K562 (cell line): ENCODE results near the gene GAMT. TPM values are rescaled to one million over a fixed set of nuclear protein-coding genes. Genes with fewer than 3 reads are reported as not detected.

Experiments used
- ATAC-seq: fragments of 200-7000 bp; cut with Tn5 transposase; 3 replicates; pipeline ENCODE4 v1.9.1; 2020; ENCODE audit warnings: moderate library complexity
- BruUV-seq: library from RNA; stranded (reverse); fragments of 400-500 nt; replicated peaks from 2 replicates; lab custom pipeline; 2021; lab: Mats Ljungman, UMichigan
- CTCF ChIA-PET: fragments of 300-600 bp; formaldehyde crosslinking; extraction: SDS; loops from one replicate; lab custom pipeline; 2021; ENCODE audit warnings: low intra/inter-chr PET ratio; lab: Yijun Ruan, JAX
- POLR2A ChIA-PET: fragments of 300-600, 350-650 bp; sonication (Branson Sonifier 250); formaldehyde crosslinking; extraction: SDS; loops from one replicate; lab custom pipeline; 2021; ENCODE audit warnings: antibody characterized with exemption, inconsistent platforms; lab: Yijun Ruan, JAX
- DNase-seq, 4 experiments: peaks; one replicate each; pipeline versions ENCODE4 v3.0.0 to v3.0.0-alpha.2; 2011 to 2018; ENCODE audit warnings: low spot score in 3 of 4, mixed read lengths in 3 of 4; ENCODE audit errors: extremely low read depth in 1 of 4
- FAIRE-seq: peaks from 2 replicates; lab custom pipeline; 2011; peaks lifted over from hg19 to GRCh38; lab: Jason Lieb, UNC
- H2AFZ ChIP-seq: 2 replicates; pipeline ENCODE4 v1.6.0; 2011; ENCODE audit warnings: low read depth, low read length, control low read depth, inconsistent platforms
- H3K27ac ChIP-seq: fragments of 200-600 bp; 3 replicates; pipeline ENCODE4 v1.8.0; 2011; ENCODE audit warnings: low read depth, mild to moderate bottlenecking, control low read depth, inconsistent platforms, low read length, moderate library complexity, mixed read lengths; ENCODE audit errors: extremely low read depth
- H3K27me3 ChIP-seq, 2 experiments: fragments of 300-600 bp in 1 of 2; 2 replicates in 1 of 2; 3 replicates in 1 of 2; pipeline versions ENCODE4 v1.6.0 to v1.8.0; 2011; ENCODE audit warnings: inconsistent platforms in 2 of 2, low read length in 2 of 2, mild to moderate bottlenecking in 1 of 2, mixed read lengths in 1 of 2, moderate library complexity in 1 of 2; ENCODE audit not compliant: control insufficient read depth in 2 of 2, insufficient read depth in 2 of 2
- H3K36me3 ChIP-seq: fragments of 300-600 bp; 3 replicates; pipeline ENCODE4 v1.8.0; 2011; ENCODE audit warnings: mild to moderate bottlenecking, low read length, inconsistent platforms; ENCODE audit not compliant: control insufficient read depth, insufficient read depth
- H3K4me1 ChIP-seq, 2 experiments: fragments of 200-600 bp in 1 of 2; replicated peaks in 1 of 2; 2 replicates in 1 of 2; 3 replicates in 1 of 2; pipeline versions ENCODE4 v1.5.1 to v1.8.0; 2011; ENCODE audit warnings: inconsistent platforms in 2 of 2, low read length in 2 of 2, mild to moderate bottlenecking in 1 of 2, mixed read lengths in 1 of 2, moderate library complexity in 1 of 2; ENCODE audit not compliant: control insufficient read depth in 2 of 2, insufficient read depth in 2 of 2
- H3K4me2 ChIP-seq: 2 replicates; pipeline ENCODE4 v1.6.1; 2011; ENCODE audit warnings: low read length, control low read depth, inconsistent platforms, mixed read lengths; ENCODE audit not compliant: insufficient read depth
- H3K4me3 ChIP-seq: fragments of 200-600 bp; sonication (generic), shearing (Covaris generic); 2 replicates; pipeline ENCODE4 v1.5.1; 2016; ENCODE audit warnings: control low read depth, inconsistent platforms
- H3K79me2 ChIP-seq: fragments of 200-600 bp; 3 replicates; pipeline ENCODE4 v1.8.0; 2011; ENCODE audit warnings: low read length, inconsistent platforms; ENCODE audit not compliant: control insufficient read depth, insufficient read depth
- H3K9ac ChIP-seq, 2 experiments: 2 replicates each; pipeline versions ENCODE4 v1.6.0 to v1.6.1; 2011; ENCODE audit warnings: low read depth in 2 of 2, low read length in 2 of 2, control low read depth in 1 of 2, inconsistent platforms in 1 of 2, mild to moderate bottlenecking in 1 of 2, mixed read lengths in 1 of 2; ENCODE audit not compliant: insufficient read depth in 1 of 2
- H3K9me1 ChIP-seq: one replicate; pipeline ENCODE4 v1.6.0; 2011; ENCODE audit warnings: inconsistent platforms, mild to moderate bottlenecking, low read length, moderate library complexity; ENCODE audit not compliant: control insufficient read depth, insufficient read depth
- H3K9me3 ChIP-seq: replicated peaks from 2 replicates; pipeline ENCODE4 v1.5.1; 2011; ENCODE audit warnings: low read depth, low read length, inconsistent platforms; ENCODE audit not compliant: control insufficient read depth, insufficient read depth
- H4K20me1 ChIP-seq: replicated peaks from 2 replicates; pipeline ENCODE4 v1.6.1; 2011; ENCODE audit warnings: low read length, inconsistent platforms, mixed read lengths; ENCODE audit not compliant: control insufficient read depth, insufficient read depth
- BRCA1 ChIP-seq, 2 experiments: fragments of 450-650 bp in 1 of 2; sonication (generic) in 1 of 2; formaldehyde crosslinking in 1 of 2; IDR thresholded peaks; 2 replicates each; pipeline versions ENCODE4 v1.5.0 to v1.6.1; 2017 to 2020; ENCODE audit warnings: mild to moderate bottlenecking in 1 of 2, missing genetic modification reagents in 1 of 2
- BRD4 ChIP-seq: fragments of 200-600 bp; sonication (generic); IDR thresholded peaks from 2 replicates; pipeline ENCODE4 v1.6.1; 2017; ENCODE audit warnings: inconsistent platforms
- CAMTA2 ChIP-seq: fragments of 250-450 bp; sonication (Bioruptor Pico); conservative IDR thresholded peaks from 2 replicates; pipeline ENCODE4 v1.5.1; 2022
- ETS1 ChIP-seq: conservative IDR thresholded peaks from 2 replicates; pipeline ENCODE4 v1.6.1; 2011; ENCODE audit warnings: low read depth, mild to moderate bottlenecking, low read length; ENCODE audit not compliant: control insufficient read depth
- EWSR1 ChIP-seq: fragments of 450-650 bp; IDR thresholded peaks from 2 replicates; pipeline ENCODE4 v1.6.1; 2018; ENCODE audit warnings: borderline replicate concordance, mild to moderate bottlenecking, low read depth, moderate library complexity; ENCODE audit not compliant: partially characterized antibody
- HNRNPL ChIP-seq: fragments of 200-400 bp; formaldehyde crosslinking; IDR thresholded peaks from 2 replicates; pipeline ENCODE4 v1.6.1; 2017; ENCODE audit warnings: low read depth, mild to moderate bottlenecking, low read length
- MBD1 ChIP-seq: fragments of 250-450 bp; sonication (Bioruptor Pico); IDR thresholded peaks from 2 replicates; pipeline ENCODE4 v1.8.0; 2022; ENCODE audit warnings: inconsistent platforms
- NRF1 ChIP-seq, 2 experiments: fragments of 450-650 bp; IDR thresholded peaks in 1 of 2; conservative IDR thresholded peaks in 1 of 2; 2 replicates each; pipeline ENCODE4 v1.6.1; 2014; ENCODE audit warnings: mild to moderate bottlenecking in 2 of 2
- THRB ChIP-seq: fragments of 450-650 bp; formaldehyde crosslinking; conservative IDR thresholded peaks from 2 replicates; pipeline ENCODE4 v1.4.0; 2022; ENCODE audit warnings: mild to moderate bottlenecking, missing genetic modification characterization
- ZBTB26 ChIP-seq: fragments of 450-650 bp; formaldehyde crosslinking; IDR thresholded peaks from 2 replicates; pipeline ENCODE4 v1.4.0; 2022; ENCODE audit warnings: missing genetic modification characterization
- ZNF518B ChIP-seq: fragments of 250-450 bp; sonication (Bioruptor Pico); IDR thresholded peaks from 2 replicates; pipeline ENCODE4 v1.5.0; 2021; ENCODE audit warnings: mild to moderate bottlenecking, moderate library complexity
- WGBS: fragments of 100-300 bp; shearing (Covaris generic); methylation state at CpG from one replicate; pipeline ENCODE4 v1.1.6; 2016; ENCODE audit warnings: low coverage, mixed read lengths; ENCODE audit not compliant: insufficient coverage; ENCODE audit errors: missing lambda C conversion rate; 5-methylcytosine and 5-hydroxymethylcytosine counted together
- in situ Hi-C: fragments of 300-500 bp; cut with MboI; formaldehyde crosslinking; loops from 4 replicates; pipeline ENCODE4 v1.15.0; 2018; ENCODE audit warnings: inconsistent platforms, mixed read lengths
- intact Hi-C: fragments of 100-400 bp; cut with micrococcal nuclease; formaldehyde crosslinking; loops from 2 replicates; pipeline ENCODE4 v1.14.2; 2022
- polyA plus RNA-seq, 8 experiments: library from polyadenylated mRNA; depleted of rRNA in 4 of 8; stranded (reverse) in 5 of 8; unstranded in 3 of 8; fragments of >200 nt; fragmentation: Nextera tagmentation in 2 of 8; fragmentation: Illumina TruSeq in 1 of 8; extraction: Ambion mirVana in 2 of 8; extraction: Trizol in 1 of 8; gene quantifications; 2 replicates each; pipeline versions ENCODE4 v1.2.1 to v1.2.3, GENCODE V29; 2011 to 2014; ENCODE audit warnings: inconsistent platforms in 1 of 8, missing spikeins in 1 of 8
- total RNA-seq, 7 experiments: library from RNA; depleted of rRNA in 6 of 7; stranded (reverse); fragments of >200 nt in 6 of 7; fragmentation: Illumina TruSeq in 2 of 7; extraction: Trizol in 2 of 7; gene quantifications; 2 replicates each; pipeline versions ENCODE4 v1.2.1 to v1.2.3, GENCODE V29; 2011 to 2021; ENCODE audit warnings: low replicate concordance in 1 of 7

GAMT gene
- total and polyA plus RNA-seq, 9 of the 15 experiments (the other 6 are each of a cell fraction or from before 2014, with no cell fraction given) = 1.3 to 35.3 (median 27.2) TPM

- Histone ChIP-seq H4K20me1 (peaks cover 54% of the 10 kb centered on the region), H3K27ac (peak overlapping the region; percentile 99), H3K79me2 (peaks cover 77% of the 10 kb centered on the region), H3K4me3 (peak overlapping the region; percentile 99), H2AFZ (no peak overlapping the region), H3K9me1 (peaks cover 17% of the 10 kb centered on the region), H3K27me3 (no peaks in the 10 kb centered on the region), H3K4me1 (peaks cover 29 to 80% of the 10 kb centered on the region in 2 experiments), H3K9ac (peak overlapping the region; percentile 93 to 98), H3K4me2 (peak overlapping the region; percentile 84), H3K36me3 (peaks cover 62% of the 10 kb centered on the region; the same call in 2 of the 3 replicates), H3K9me3 (no peaks in the 10 kb centered on the region)
- ATAC-seq (no peak), DNase-seq (peak in 1 of 4 experiments; percentile 60), FAIRE-seq (no peak)
- in situ Hi-C loops = no loop called here
- intact Hi-C loops = no loop called here
- no TSS peak for BruUV-seq
- POLR2A ChIA-PET = interaction anchor here (0.5 to 1.5 kb wide), 4 partner anchors 31 to 141 kb away, joined by 3 read pairs; partner anchors contain the start of genes CIRBP and FAM174C
- CTCF ChIA-PET = no interaction called here
- 63% methylated on average over 22 of the region's 23 CpGs for WGBS
- TF ChIP-seq THRB (CRISPR knock-in tag) = no peak
- no peak for TF ChIP-seq ZBTB26 (CRISPR knock-in tag)
- peak in 1 of 2 experiments; percentile 25; a peak in 1 of 4 replicates for TF ChIP-seq NRF1 (conservative IDR thresholded peaks at IDR 0.05 in 1 of 2, IDR thresholded peaks at IDR 0.05 in 1 of 2)
- no peak for TF ChIP-seq ZNF518B (CRISPR knock-in tag)
- no peak for TF ChIP-seq HNRNPL
- no peak for TF ChIP-seq CAMTA2 (CRISPR knock-in tag)
- no peak for TF ChIP-seq EWSR1
- TF ChIP-seq BRD4 = no peak
- no peak for TF ChIP-seq MBD1 (CRISPR knock-in tag)
- 0 out of 2 replicates have a peak, but pooled peaks have one; percentile 44 for TF ChIP-seq ETS1
- TF ChIP-seq BRCA1 (IDR thresholded peaks at IDR 0.05) = no peak
- TF ChIP-seq BRCA1 (CRISPR knock-in tag; IDR thresholded peaks at IDR 0.05) = no peak
Observed at GRCh38 chr19:1410136-1410786, 8.9 kb upstream of the GAMT start.
